Natural killer cell treated with Interleukin-12 subunit alpha and Interleukin-12 subunit beta and Interleukin-15 and Interleukin-18, amount 100 ng/mL, for 72 hours (primary cell): ENCODE measurements around the gene MEGF11. TPM values are rescaled to one million over a fixed set of nuclear protein-coding genes. Genes with fewer than 3 reads are reported as not detected.

ENCODE experiments used
- ATAC-seq, 2 donors: fragments of 150-1000 bp; cut with Tn5 transposase in 1 of 2; sonication (Bioruptor Pico), chemical (Tn5 transposase) in 1 of 2; 2 replicates each; pipeline ENCODE4 v1.10.0; 2021
- DNase-seq: peaks from one replicate; pipeline ENCODE4 v3.0.0; 2022; ENCODE audit warnings: low spot score
- H3K27ac Mint-ChIP-seq, 2 donors: 1 replicate in 1 of 2; 2 replicates in 1 of 2; pipeline ENCODE4 v1.8.0; 2022; ENCODE audit warnings: mixed read lengths in 2 of 2, mild to moderate bottlenecking in 1 of 2, moderate library complexity in 1 of 2
- H3K27me3 Mint-ChIP-seq, 2 donors: 1 replicate in 1 of 2; 2 replicates in 1 of 2; pipeline ENCODE4 v1.8.0; 2022; ENCODE audit warnings: mixed read lengths in 2 of 2
- H3K36me3 Mint-ChIP-seq: one replicate; pipeline ENCODE4 v1.8.0; 2022; ENCODE audit warnings: mixed read lengths
- H3K4me1 Mint-ChIP-seq, 2 donors: 1 replicate in 1 of 2; 2 replicates in 1 of 2; pipeline ENCODE4 v1.8.0; 2022; ENCODE audit warnings: low read depth in 2 of 2, mixed read lengths in 2 of 2, mild to moderate bottlenecking in 1 of 2
- H3K4me3 Mint-ChIP-seq: one replicate; pipeline ENCODE4 v1.8.0; 2022; ENCODE audit warnings: mixed read lengths
- H3K9me3 Mint-ChIP-seq: 2 replicates; pipeline ENCODE4 v1.8.0; 2022; ENCODE audit warnings: mixed read lengths
- total RNA-seq, 2 donors: library from RNA; stranded (reverse); gene quantifications; one replicate each; pipeline ENCODE4 v1.2.3, GENCODE V29; 2022

MEGF11 gene
- total RNA-seq, 2 donors from 2014 or later: not detected

- Mint-ChIP-seq H3K9me3 (no peaks in the 10 kb centered on the region), H3K36me3 (no peaks in the 10 kb centered on the region), H3K27ac (no peak overlapping the region), H3K4me3 (no peak overlapping the region), H3K4me1 (no peaks in the 10 kb centered on the region), H3K27me3 (peaks cover 7 to 16% of the 10 kb centered on the region in 2 donors)
- ATAC-seq (no peak), DNase-seq (no peak)
Observed at GRCh38 chr15:66226736-66227135, 26.8 kb downstream of the MEGF11 start.

- no peak for DNase-seq
Observed at GRCh38 chr15:66225656-66226274, 27.8 kb downstream of the MEGF11 start.

GRCh38 chr15:66224946-66225345, 28.6 kb downstream of the MEGF11 start:
- Mint-ChIP-seq H3K4me1 (no peaks in the 10 kb centered on the region), H3K9me3 (no peaks in the 10 kb centered on the region)
- ATAC-seq: no peak

More at GRCh38 chr15:66225656-66226274, 27.8 kb downstream of the MEGF11 start:
- no peak overlapping the region for H3K27ac Mint-ChIP-seq
- no peak for ATAC-seq
- H3K27me3 Mint-ChIP-seq: peaks cover 13 to 25% of the 10 kb centered on the region in 2 donors
- no peaks in the 10 kb centered on the region for H3K4me1 Mint-ChIP-seq
- no peak overlapping the region for H3K4me3 Mint-ChIP-seq
- H3K9me3 Mint-ChIP-seq: no peaks in the 10 kb centered on the region
- no peaks in the 10 kb centered on the region for H3K36me3 Mint-ChIP-seq

DNA sequence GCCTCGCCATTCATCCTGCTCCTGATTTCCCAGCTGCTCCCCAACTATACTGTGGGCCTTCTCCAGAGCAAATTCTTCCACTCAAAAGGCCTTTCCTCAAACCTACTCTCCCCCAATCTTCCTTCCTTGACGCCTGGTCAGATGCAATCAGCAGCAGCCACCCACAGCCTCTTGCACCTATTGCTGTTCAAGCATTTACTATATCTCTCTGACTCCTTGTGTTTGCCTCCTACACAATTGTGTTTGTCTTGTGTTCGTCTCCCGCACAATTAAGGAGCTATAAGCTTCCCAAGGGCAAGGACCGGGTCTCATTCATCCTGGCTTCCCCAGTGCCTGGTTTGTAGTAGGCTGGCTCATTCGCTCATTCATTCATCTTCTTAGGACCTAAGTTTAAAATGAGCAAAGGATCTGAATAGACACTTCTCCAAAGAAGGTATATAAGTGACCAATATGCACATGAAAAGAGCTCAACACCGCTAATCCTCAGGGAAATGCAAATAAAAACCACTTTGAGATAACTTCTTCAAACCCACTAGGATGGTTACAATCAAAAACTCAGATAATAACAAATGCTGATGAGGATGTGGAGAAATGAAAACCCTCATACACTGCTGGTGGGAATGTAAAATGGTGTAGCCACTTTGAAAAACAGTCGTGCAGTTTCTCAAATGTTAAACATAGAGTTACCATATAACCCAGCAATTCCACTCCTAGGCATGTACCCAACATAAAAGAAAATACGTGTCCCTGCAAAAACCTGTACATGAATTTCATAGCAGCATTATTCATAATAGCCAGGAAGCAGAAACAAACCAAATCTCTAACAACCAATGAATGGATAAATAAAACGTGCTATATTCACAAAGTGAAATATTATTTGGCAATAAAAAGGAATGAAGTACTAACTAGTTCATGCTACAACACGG, 31.0 kb downstream of the MEGF11 start:
- no peaks in the 10 kb centered on the region for H3K9me3 Mint-ChIP-seq
- H3K4me3 Mint-ChIP-seq: no peak overlapping the region
- H3K36me3 Mint-ChIP-seq: no peaks in the 10 kb centered on the region
- H3K4me1 Mint-ChIP-seq: no peaks in the 10 kb centered on the region
- ATAC-seq: no peak
- H3K27me3 Mint-ChIP-seq: peaks cover 17 to 25% of the 10 kb centered on the region in 2 donors
- no peak overlapping the region for H3K27ac Mint-ChIP-seq
- no peak for DNase-seq

More at GRCh38 chr15:66224946-66225345, 28.6 kb downstream of the MEGF11 start:
- Mint-ChIP-seq H3K4me3 (no peak overlapping the region), H3K27ac (no peak overlapping the region), H3K36me3 (no peaks in the 10 kb centered on the region), H3K27me3 (peaks cover 17 to 31% of the 10 kb centered on the region in 2 donors)
- DNase-seq: no peak

DNA sequence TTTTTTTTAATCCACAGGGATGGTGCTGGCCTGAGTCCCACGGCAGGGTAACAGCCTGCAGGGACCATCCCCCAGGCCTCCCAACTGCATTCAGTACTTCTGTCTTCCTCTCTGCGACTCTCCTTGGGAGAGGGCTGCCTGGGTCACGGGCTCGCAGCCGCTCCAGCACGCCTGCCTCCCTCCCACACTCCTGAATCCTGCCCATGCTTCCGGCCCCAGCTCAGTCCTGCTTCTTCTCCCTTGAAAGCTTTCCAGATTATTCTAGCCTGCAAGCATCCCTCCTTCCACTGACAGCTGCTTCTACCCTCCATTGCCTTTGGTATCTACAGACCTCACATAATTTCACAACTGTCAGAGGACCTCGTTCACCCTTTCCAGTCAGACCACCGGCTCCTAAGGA, 32.4 kb downstream of the MEGF11 start:
- H3K9me3 Mint-ChIP-seq: no peaks in the 10 kb centered on the region
- no peak for ATAC-seq
- no peak for DNase-seq
- no peak overlapping the region for H3K4me3 Mint-ChIP-seq
- H3K36me3 Mint-ChIP-seq: no peaks in the 10 kb centered on the region
- H3K27ac Mint-ChIP-seq: no peak overlapping the region
- no peaks in the 10 kb centered on the region for H3K4me1 Mint-ChIP-seq
- H3K27me3 Mint-ChIP-seq: peaks cover 17 to 25% of the 10 kb centered on the region in 2 donors

- Mint-ChIP-seq H3K4me3 (no peak overlapping the region), H3K27ac (no peak overlapping the region), H3K27me3 (peaks cover 15 to 25% of the 10 kb centered on the region in 2 donors), H3K36me3 (no peaks in the 10 kb centered on the region), H3K4me1 (no peaks in the 10 kb centered on the region), H3K9me3 (no peaks in the 10 kb centered on the region)
- ATAC-seq (no peak), DNase-seq (no peak)
Observed at GRCh38 chr15:66220601-66221000, 32.9 kb downstream of the MEGF11 start.

GRCh38 chr15:66219339-66219738, 34.2 kb downstream of the MEGF11 start:
- no peak for DNase-seq
- Mint-ChIP-seq H3K27me3 (peaks cover 13 to 25% of the 10 kb centered on the region in 2 donors), H3K4me1 (no peaks in the 10 kb centered on the region), H3K4me3 (no peak overlapping the region), H3K36me3 (no peaks in the 10 kb centered on the region), H3K27ac (no peak overlapping the region), H3K9me3 (no peaks in the 10 kb centered on the region)
- no peak for ATAC-seq

DNA sequence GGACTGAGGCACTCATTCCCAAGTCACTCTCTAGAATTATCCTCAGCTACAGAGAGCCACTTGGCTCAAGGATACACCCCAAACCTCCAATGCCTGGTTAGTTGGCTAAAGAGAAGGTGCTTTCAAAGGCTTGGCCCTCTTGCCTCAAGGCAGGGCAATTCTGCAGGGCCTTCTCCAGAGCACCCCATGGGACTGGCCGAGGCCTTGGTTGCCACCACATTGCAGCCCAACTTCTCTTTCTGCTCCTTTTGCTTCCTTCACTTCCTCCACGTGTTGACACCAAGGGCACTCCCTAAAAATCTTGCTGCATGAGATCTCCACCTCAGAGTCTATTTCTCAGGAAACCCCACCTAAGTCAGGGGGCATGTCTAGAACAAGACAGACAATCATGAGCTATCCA, 36.7 kb downstream of the MEGF11 start:
- no peaks in the 10 kb centered on the region for H3K36me3 Mint-ChIP-seq
- H3K9me3 Mint-ChIP-seq: no peaks in the 10 kb centered on the region
- DNase-seq (no peak), ATAC-seq (peak in 1 of 2 donors; percentile 25)
- no peaks in the 10 kb centered on the region for H3K4me1 Mint-ChIP-seq
- no peak overlapping the region for H3K27ac Mint-ChIP-seq
- H3K27me3 Mint-ChIP-seq: peaks cover 10 to 16% of the 10 kb centered on the region in 2 donors
- no peak overlapping the region for H3K4me3 Mint-ChIP-seq

GRCh38 chr15:66215811-66216210, 37.7 kb downstream of the MEGF11 start:
- no peak for ATAC-seq

GRCh38 chr15:66214246-66214645, 39.3 kb downstream of the MEGF11 start:
- DNase-seq: no peak
- Mint-ChIP-seq H3K4me3 (no peak overlapping the region), H3K4me1 (no peaks in the 10 kb centered on the region), H3K27ac (no peak overlapping the region), H3K27me3 (no peaks in the 10 kb centered on the region), H3K36me3 (no peaks in the 10 kb centered on the region), H3K9me3 (no peaks in the 10 kb centered on the region)
- no peak for ATAC-seq

More at GRCh38 chr15:66215811-66216210, 37.7 kb downstream of the MEGF11 start:
- no peaks in the 10 kb centered on the region for H3K36me3 Mint-ChIP-seq
- H3K4me3 Mint-ChIP-seq: no peak overlapping the region
- H3K9me3 Mint-ChIP-seq: no peaks in the 10 kb centered on the region
- no peak for DNase-seq
- H3K4me1 Mint-ChIP-seq: no peaks in the 10 kb centered on the region
- peaks cover 3 to 7% of the 10 kb centered on the region in 2 donors for H3K27me3 Mint-ChIP-seq
- no peak overlapping the region for H3K27ac Mint-ChIP-seq

GRCh38 chr15:66212563-66212921, 41.0 kb downstream of the MEGF11 start:
- peaks cover 0 to 7% of the 10 kb centered on the region in 2 donors for H3K27me3 Mint-ChIP-seq
- no peak for DNase-seq
- no peak overlapping the region for H3K27ac Mint-ChIP-seq
- no peak for ATAC-seq
- H3K36me3 Mint-ChIP-seq: no peaks in the 10 kb centered on the region
- no peaks in the 10 kb centered on the region for H3K9me3 Mint-ChIP-seq
- no peak overlapping the region for H3K4me3 Mint-ChIP-seq
- H3K4me1 Mint-ChIP-seq: no peaks in the 10 kb centered on the region

- no peaks in the 10 kb centered on the region for H3K9me3 Mint-ChIP-seq
- no peak overlapping the region for H3K27ac Mint-ChIP-seq
- peaks cover 5 to 13% of the 10 kb centered on the region in 2 donors for H3K27me3 Mint-ChIP-seq
- ATAC-seq: peak in 1 of 2 donors; percentile 49
- no peaks in the 10 kb centered on the region for H3K4me1 Mint-ChIP-seq
- no peaks in the 10 kb centered on the region for H3K36me3 Mint-ChIP-seq
- H3K4me3 Mint-ChIP-seq: no peak overlapping the region
- no peak for DNase-seq
Observed at GRCh38 chr15:66211670-66212562, 41.6 kb downstream of the MEGF11 start.

- ATAC-seq: peak in 1 of 2 donors; percentile 31
- H3K9me3 Mint-ChIP-seq: no peaks in the 10 kb centered on the region
- no peaks in the 10 kb centered on the region for H3K36me3 Mint-ChIP-seq
- H3K4me3 Mint-ChIP-seq: no peak overlapping the region
- no peak overlapping the region for H3K27ac Mint-ChIP-seq
- no peak for DNase-seq
- H3K4me1 Mint-ChIP-seq: no peaks in the 10 kb centered on the region
- peaks cover 12 to 25% of the 10 kb centered on the region in 2 donors for H3K27me3 Mint-ChIP-seq
Observed at GRCh38 chr15:66210684-66211083, 42.9 kb downstream of the MEGF11 start.
